GM23338 (cell line): Measurements from ENCODE around the gene CUEDC1. TPM values are rescaled to one million over a fixed set of nuclear protein-coding genes. Genes with fewer than 3 reads are reported as not detected.

Source experiments
- ATAC-seq: fragments of 200-7000 bp; cut with Tn5 transposase; 3 replicates; pipeline ENCODE4 v1.9.1; 2020
- DNase-seq: peaks from one replicate; pipeline ENCODE4 v3.0.0-alpha.2; 2015; ENCODE audit warnings: low spot score
- H2AFZ ChIP-seq: fragments of 200-600 bp; sonication (generic); 2 replicates; pipeline ENCODE4 v1.8.0; 2016; ENCODE audit warnings: antibody characterized with exemption, mild to moderate bottlenecking, moderate library complexity
- H3F3A ChIP-seq: fragments of 200-600 bp; sonication (generic); replicated peaks from 2 replicates; pipeline ENCODE4 v1.8.0; 2017; ENCODE audit warnings: antibody characterized with exemption, mixed run types, low read depth
- H3K27ac ChIP-seq: fragments of 200-600 bp; sonication (generic); 2 replicates; pipeline ENCODE4 v1.6.1; 2016; ENCODE audit warnings: low read depth
- H3K27me3 ChIP-seq: fragments of 200-600 bp; sonication (generic); 2 replicates; pipeline ENCODE4 v1.8.0; 2016; ENCODE audit warnings: mild to moderate bottlenecking, mixed run types, moderate library complexity; ENCODE audit not compliant: insufficient read depth
- H3K36me3 ChIP-seq: fragments of 200-600 bp; sonication (generic); 2 replicates; pipeline ENCODE4 v1.8.0; 2016; ENCODE audit warnings: mild to moderate bottlenecking; ENCODE audit not compliant: insufficient read depth
- H3K4me1 ChIP-seq: fragments of 200-600 bp; sonication (generic); 2 replicates; pipeline ENCODE4 v1.8.0; 2016; ENCODE audit warnings: mild to moderate bottlenecking, moderate library complexity; ENCODE audit not compliant: insufficient read depth
- H3K4me2 ChIP-seq: fragments of 200-600 bp; sonication (generic); 2 replicates; pipeline ENCODE4 v1.7.1; 2017; ENCODE audit warnings: mixed run types
- H3K4me3 ChIP-seq: fragments of 200-600 bp; sonication (generic); 2 replicates; pipeline ENCODE4 v1.6.1; 2016; ENCODE audit warnings: mixed run types
- H3K79me2 ChIP-seq: fragments of 200-600 bp; sonication (generic); replicated peaks from 2 replicates; pipeline ENCODE4 v1.8.0; 2017; ENCODE audit warnings: mild to moderate bottlenecking; ENCODE audit not compliant: insufficient read depth
- H3K9me2 ChIP-seq: fragments of 200-600 bp; sonication (generic); 2 replicates; pipeline ENCODE4 v1.8.0; 2017; ENCODE audit not compliant: insufficient read depth
- H4K20me1 ChIP-seq: fragments of 200-600 bp; sonication (generic); replicated peaks from 2 replicates; pipeline ENCODE4 v1.8.0; 2017; ENCODE audit warnings: mild to moderate bottlenecking; ENCODE audit not compliant: insufficient read depth
- H3K27ac Mint-ChIP-seq: 2 replicates; pipeline ENCODE4 v1.8.0; 2020; ENCODE audit warnings: inconsistent platforms, mild to moderate bottlenecking, moderate library complexity, mixed read lengths
- H3K27me3 Mint-ChIP-seq: 3 replicates; pipeline ENCODE4 v1.8.0; 2022; ENCODE audit warnings: low read depth, mild to moderate bottlenecking, moderate library complexity, mixed read lengths, inconsistent platforms; ENCODE audit not compliant: insufficient read depth, poor library complexity
- H3K36me3 Mint-ChIP-seq: 3 replicates; pipeline ENCODE4 v1.8.0; 2021; ENCODE audit warnings: low read depth, mild to moderate bottlenecking, inconsistent platforms, moderate library complexity, mixed read lengths
- H3K4me1 Mint-ChIP-seq: 3 replicates; pipeline ENCODE4 v1.8.0; 2020; ENCODE audit warnings: mild to moderate bottlenecking, inconsistent platforms, mixed read lengths
- H3K4me3 Mint-ChIP-seq: 3 replicates; pipeline ENCODE4 v1.8.0; 2021; ENCODE audit warnings: moderate library complexity, mild to moderate bottlenecking, inconsistent platforms, mixed read lengths
- H3K9me3 Mint-ChIP-seq: 3 replicates; pipeline ENCODE4 v1.8.0; 2020; ENCODE audit warnings: moderate library complexity, mild to moderate bottlenecking, inconsistent platforms, mixed read lengths
- CREB1 ChIP-seq: fragments of 250-450 bp; sonication (Bioruptor Pico); IDR thresholded peaks from 2 replicates; pipeline ENCODE4 v1.5.0; 2020; ENCODE audit warnings: low read depth, mild to moderate bottlenecking, moderate library complexity
- CTCF ChIP-seq, 2 experiments: fragments of 200-600 bp in 1 of 2; sonication (generic) in 1 of 2; conservative IDR thresholded peaks; 2 replicates each; pipeline versions ENCODE4 v1.5.1 to v1.6.1; 2016 to 2017; ENCODE audit warnings: antibody characterized with exemption in 2 of 2, low read depth in 2 of 2, mild to moderate bottlenecking in 2 of 2, moderate library complexity in 1 of 2
- ETS1 ChIP-seq: IDR thresholded peaks from 2 replicates; pipeline ENCODE4 v1.6.1; 2016; ENCODE audit warnings: antibody characterized with exemption
- EZH2 ChIP-seq: fragments of 200-600 bp; sonication (generic); IDR thresholded peaks from one replicate; pipeline ENCODE4 v1.8.0; 2017; ENCODE audit warnings: antibody characterized with exemption, mild to moderate bottlenecking, low read depth; ENCODE audit not compliant: unreplicated experiment
- JUNB ChIP-seq: IDR thresholded peaks from one replicate; pipeline ENCODE4 v1.6.1; 2016; ENCODE audit warnings: antibody characterized with exemption; ENCODE audit not compliant: unreplicated experiment
- NANOG ChIP-seq: IDR thresholded peaks from 2 replicates; pipeline ENCODE4 v1.6.1; 2016; ENCODE audit warnings: antibody characterized with exemption, borderline replicate concordance
- POLR2AphosphoS5 ChIP-seq: IDR thresholded peaks from 2 replicates; pipeline ENCODE4 v1.6.1; 2016; ENCODE audit warnings: antibody characterized with exemption, low read depth
- REST ChIP-seq: IDR thresholded peaks from one replicate; pipeline ENCODE4 v1.6.1; 2018; ENCODE audit warnings: antibody characterized with exemption; ENCODE audit not compliant: unreplicated experiment
- STAT1 ChIP-seq: IDR thresholded peaks from one replicate; pipeline ENCODE4 v1.6.1; 2016; ENCODE audit warnings: antibody characterized with exemption; ENCODE audit not compliant: unreplicated experiment
- ZNF462 ChIP-seq: fragments of 250-450 bp; sonication (Bioruptor Pico); IDR thresholded peaks from 2 replicates; pipeline ENCODE4 v1.5.0; 2020; ENCODE audit warnings: mild to moderate bottlenecking, moderate library complexity
- polyA plus RNA-seq: library from polyadenylated mRNA; unstranded; fragments of >200 nt; fragmentation: Nextera tagmentation; extraction: Ambion mirVana; gene quantifications from 2 replicates; pipeline ENCODE4 v1.2.1, GENCODE V29; 2016
- total RNA-seq: library from RNA; depleted of rRNA; stranded (reverse); fragments of >200 nt; shearing (Covaris generic); gene quantifications from 2 replicates; pipeline ENCODE4 v1.2.3, GENCODE V29; 2014

Gene CUEDC1
- total and polyA plus RNA-seq, 2 experiments from 2014 or later = 3.0 to 7.7 TPM

GRCh38 chr17:58001461-58002124 is 46.4 kb upstream of the CUEDC1 start:
- Mint-ChIP-seq H3K9me3 (peaks cover 2% of the 10 kb centered on the region; the same call in 2 of the 3 replicates), H3K27ac (no peak overlapping the region), H3K4me3 (no peak overlapping the region), H3K36me3 (peaks cover 95% of the 10 kb centered on the region), H3K4me1 (peaks cover 41% of the 10 kb centered on the region), H3K27me3 (peaks cover 7% of the 10 kb centered on the region)
- TF ChIP-seq EZH2 = no peak
- no peak for TF ChIP-seq POLR2AphosphoS5
- TF ChIP-seq ETS1 = no peak
- no peak for TF ChIP-seq CREB1 (CRISPR knock-in tag)
- no peak for TF ChIP-seq REST
- TF ChIP-seq ZNF462 = no peak
- no peak for TF ChIP-seq NANOG
- TF ChIP-seq JUNB = no peak
- no peak for TF ChIP-seq CTCF (conservative IDR thresholded peaks at IDR 0.05; ENCODE audit: low read depth in 2 of 2)
- no peak for TF ChIP-seq STAT1
- H3K4me2 ChIP-seq = no peak overlapping the region
- H3K9me2 ChIP-seq = no peaks in the 10 kb centered on the region
- no peak overlapping the region for H2AFZ ChIP-seq
- H4K20me1 ChIP-seq = peaks cover 32% of the 10 kb centered on the region
- H3K79me2 ChIP-seq = peaks cover 52% of the 10 kb centered on the region
- H3F3A ChIP-seq = peaks cover 23% of the 10 kb centered on the region; the same call in 1 of the 2 replicates
- peaks cover 18% of the 10 kb centered on the region for H3K4me1 ChIP-seq
- H3K4me3 ChIP-seq = no peak overlapping the region
- ATAC-seq (no peak), DNase-seq (no peak)
- H3K27me3 ChIP-seq = no peaks in the 10 kb centered on the region
- peaks cover 33% of the 10 kb centered on the region for H3K36me3 ChIP-seq
- H3K27ac ChIP-seq = peak overlapping the region; percentile 46
